GM10266 (cell line): ENCODE results near the gene LMX1A.

ENCODE experiments used
- DNase-seq: peaks from one replicate; pipeline ENCODE4 v3.0.0; 2012; ENCODE audit errors: extremely low spot score
- TF ChIP-seq, protein P1 (sequence below): IDR thresholded peaks from 2 replicates; pipeline ENCODE4 v1.5.1; 2012; ENCODE audit warnings: mild to moderate bottlenecking, low read depth; ENCODE audit not compliant: control insufficient read depth, insufficient read depth; ENCODE audit errors: missing control alignments

The LMX1A gene

DNA sequence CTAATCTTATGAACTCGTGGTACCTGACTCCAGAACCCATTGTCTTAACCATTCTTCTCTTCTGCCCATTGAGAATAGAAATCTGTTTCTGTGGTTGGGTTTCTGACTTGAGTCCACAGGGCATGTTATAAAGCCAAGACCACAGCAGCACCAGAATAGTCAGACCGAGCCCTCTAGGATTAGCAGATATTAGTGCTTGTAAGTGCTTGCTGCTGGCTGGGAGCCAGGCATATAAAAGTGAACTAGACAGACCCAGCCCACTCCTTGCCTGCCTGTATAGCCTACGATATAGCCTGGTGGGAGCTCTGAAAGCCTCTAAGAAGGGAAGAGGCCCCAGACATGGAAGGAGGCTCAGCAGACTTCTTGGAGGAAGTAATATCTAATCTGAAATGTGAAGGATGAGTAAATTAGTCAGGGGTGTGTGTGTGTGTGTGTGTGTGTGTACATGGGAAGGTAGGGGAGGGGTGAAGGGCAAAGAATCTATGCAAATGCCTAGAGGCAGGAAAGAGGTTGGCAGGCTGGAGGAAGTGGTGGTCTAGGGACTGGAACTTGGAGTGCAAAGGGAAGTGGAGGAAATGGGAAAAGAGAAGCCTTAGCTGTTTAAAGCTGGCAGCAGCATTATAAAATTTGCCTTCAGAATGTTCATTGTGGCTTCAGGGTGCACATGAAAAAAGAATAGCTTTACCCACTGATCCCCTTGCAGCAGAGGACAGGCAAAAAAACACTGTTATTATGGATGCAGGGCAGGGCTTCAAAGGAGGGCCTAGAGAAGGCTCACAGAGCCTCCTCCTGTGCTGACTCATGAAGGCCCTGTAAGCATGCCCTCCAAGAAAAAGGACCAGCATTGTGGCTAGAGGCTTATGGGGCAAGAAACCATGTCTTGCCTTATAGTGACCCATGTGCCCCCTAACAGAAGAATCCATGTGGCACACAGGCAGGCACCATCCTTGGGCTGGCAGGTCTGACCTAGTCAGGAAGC, 169.2 kb downstream of the LMX1A start:
- TF ChIP-seq, protein P1, sequence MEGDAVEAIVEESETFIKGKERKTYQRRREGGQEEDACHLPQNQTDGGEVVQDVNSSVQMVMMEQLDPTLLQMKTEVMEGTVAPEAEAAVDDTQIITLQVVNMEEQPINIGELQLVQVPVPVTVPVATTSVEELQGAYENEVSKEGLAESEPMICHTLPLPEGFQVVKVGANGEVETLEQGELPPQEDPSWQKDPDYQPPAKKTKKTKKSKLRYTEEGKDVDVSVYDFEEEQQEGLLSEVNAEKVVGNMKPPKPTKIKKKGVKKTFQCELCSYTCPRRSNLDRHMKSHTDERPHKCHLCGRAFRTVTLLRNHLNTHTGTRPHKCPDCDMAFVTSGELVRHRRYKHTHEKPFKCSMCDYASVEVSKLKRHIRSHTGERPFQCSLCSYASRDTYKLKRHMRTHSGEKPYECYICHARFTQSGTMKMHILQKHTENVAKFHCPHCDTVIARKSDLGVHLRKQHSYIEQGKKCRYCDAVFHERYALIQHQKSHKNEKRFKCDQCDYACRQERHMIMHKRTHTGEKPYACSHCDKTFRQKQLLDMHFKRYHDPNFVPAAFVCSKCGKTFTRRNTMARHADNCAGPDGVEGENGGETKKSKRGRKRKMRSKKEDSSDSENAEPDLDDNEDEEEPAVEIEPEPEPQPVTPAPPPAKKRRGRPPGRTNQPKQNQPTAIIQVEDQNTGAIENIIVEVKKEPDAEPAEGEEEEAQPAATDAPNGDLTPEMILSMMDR: no peak
- no peak for DNase-seq

DNA sequence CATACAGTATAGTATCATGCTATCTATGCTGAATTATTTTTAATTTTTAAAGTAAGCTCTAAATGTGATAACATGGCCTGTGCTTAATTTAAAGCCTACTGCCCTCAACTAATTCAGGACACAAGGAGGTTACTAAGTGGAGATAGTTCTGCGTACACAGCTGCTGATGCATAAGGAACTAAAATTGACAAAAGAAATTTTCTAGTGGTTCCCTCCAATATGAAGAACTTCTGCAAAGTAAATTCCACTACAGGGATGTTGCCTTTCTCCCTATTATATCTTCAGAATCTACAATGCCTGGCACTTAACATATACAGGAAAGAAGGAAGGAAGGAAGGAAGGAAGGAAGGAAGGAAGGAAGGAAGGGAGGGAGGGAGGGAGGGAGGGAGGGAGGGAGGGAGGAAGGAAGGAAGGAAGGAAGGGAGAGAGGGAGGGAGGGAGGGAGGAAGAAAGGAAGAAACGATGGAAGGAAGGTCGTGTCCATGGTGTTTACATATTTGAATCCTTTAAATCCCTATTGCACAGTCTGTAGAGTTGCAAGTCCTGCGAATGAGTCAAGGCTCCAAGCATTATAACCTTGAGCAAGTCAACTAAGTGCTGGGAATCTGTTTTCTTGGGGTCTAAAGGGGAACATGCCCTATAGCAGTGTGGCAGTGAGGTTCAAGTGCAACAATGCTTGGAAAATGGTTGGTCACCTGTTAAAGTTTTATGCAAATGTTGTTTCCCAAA, 171.2 kb downstream of the LMX1A start:
- DNase-seq: no peak
- TF ChIP-seq, protein P1: no peak

DNA sequence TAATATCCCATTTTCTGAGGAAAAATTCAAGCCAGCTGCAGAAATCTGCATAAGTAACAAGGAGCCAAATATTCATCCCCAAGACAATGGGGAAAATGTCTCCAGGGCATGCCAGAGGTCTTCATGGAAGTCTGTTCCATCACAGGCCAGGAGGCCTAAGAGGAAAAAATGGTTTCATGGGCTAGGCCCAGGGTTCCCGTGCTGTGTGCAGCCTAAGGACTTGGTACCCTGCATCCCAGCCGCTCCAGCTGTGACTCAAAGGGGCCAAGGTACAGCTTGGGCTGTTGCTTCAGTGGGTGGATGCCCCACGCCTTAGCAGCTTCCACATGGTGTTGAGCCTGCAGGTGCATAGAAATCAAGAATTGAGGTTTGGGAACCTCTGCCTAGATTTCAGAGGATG, 173.5 kb downstream of the LMX1A start:
- DNase-seq: no peak
- TF ChIP-seq, protein P1: no peak

DNA sequence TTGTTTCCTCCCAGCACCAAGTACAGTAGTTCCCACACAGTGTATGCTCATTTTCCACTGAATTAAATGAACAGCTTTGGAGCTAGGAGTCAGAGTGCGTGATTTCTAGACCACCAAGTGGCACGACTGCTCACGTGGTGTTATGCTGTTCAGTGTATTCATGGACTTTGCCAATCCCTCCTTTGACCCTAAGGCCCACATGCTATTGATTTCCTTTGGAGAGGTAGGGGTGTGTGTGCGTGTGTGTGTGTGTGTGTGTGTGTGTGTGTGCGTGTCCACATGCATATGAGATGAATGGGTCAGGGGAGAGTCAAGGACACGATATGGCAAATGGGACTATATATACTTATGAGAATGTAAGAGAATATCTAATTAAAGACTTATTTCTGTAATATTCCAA, 177.2 kb downstream of the LMX1A start:
- TF ChIP-seq, protein P1: no peak
- DNase-seq: no peak

DNA sequence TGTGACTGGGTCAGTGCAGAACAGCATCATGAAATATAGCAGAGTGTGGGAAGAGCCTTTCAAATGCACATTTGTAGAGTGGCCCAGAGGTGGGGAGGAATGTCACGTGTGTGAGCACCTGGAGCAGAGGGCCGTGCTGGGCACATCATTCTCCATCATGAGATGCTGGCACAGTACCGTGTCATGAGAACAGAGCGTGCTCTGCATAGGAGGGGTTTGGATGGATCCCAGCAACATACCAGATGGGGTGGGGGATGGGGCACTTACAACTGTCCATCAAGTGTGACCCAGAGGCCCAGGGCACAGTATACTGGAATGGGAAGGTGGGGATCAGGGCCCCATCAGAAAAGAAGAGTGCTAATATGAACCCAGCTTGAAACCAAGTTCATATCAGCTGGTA, 182.0 kb downstream of the LMX1A start:
- TF ChIP-seq, protein P1: no peak
- DNase-seq: no peak

DNA sequence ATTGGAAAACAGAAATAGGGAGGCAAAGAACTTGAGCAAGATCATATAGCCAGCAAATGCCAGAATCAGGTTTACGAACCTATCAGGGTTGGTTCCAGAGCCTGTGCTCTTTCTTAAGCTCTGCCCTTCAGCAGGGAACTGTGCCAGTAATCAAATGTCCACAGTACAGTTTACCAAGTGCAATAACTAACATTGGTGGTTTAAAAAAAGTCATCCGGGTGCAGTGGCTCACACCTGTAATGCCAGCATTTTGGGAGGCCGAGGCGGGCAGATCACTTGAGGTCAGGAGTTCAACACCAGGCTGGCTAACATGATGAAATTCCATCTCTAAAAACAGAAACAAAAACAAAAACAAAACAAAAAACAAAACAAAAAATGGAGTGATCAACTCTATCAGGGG, 182.7 kb downstream of the LMX1A start:
- no peak for DNase-seq
- TF ChIP-seq, protein P1: no peak
